MG63 (cell line): Measurements from ENCODE around the gene NSD1. TPM values are rescaled to one million over a fixed set of nuclear protein-coding genes. Genes with fewer than 3 reads are reported as not detected.
"Not testable (repeated sequence)": the region's sequence is repeated elsewhere in the genome, so short reads cannot be mapped to it uniquely, and the experiment has no call there.

Experiments
- DNase-seq: peaks from one replicate; pipeline ENCODE4 v3.0.0-alpha.2; 2020
- H3K27me3 ChIP-seq: fragments of 250-450 bp; sonication (Bioruptor Pico); 2 replicates; pipeline ENCODE4 v1.5.1; 2020; ENCODE audit warnings: mild to moderate bottlenecking, moderate library complexity
- H3K36me3 ChIP-seq: fragments of 250-450 bp; sonication (Bioruptor Pico); 2 replicates; pipeline ENCODE4 v1.5.1; 2020; ENCODE audit warnings: mild to moderate bottlenecking, moderate library complexity
- H3K4me3 ChIP-seq: fragments of 250-450 bp; sonication (Bioruptor Pico); 2 replicates; pipeline ENCODE4 v1.5.1; 2020; ENCODE audit warnings: mild to moderate bottlenecking, moderate library complexity
- H3K9me3 ChIP-seq: fragments of 250-450 bp; sonication (Bioruptor Pico); 2 replicates; pipeline ENCODE4 v1.5.1; 2020; ENCODE audit warnings: mild to moderate bottlenecking, moderate library complexity
- total RNA-seq: library from RNA; depleted of rRNA; stranded (reverse); fragments of >200 nt; shearing (Covaris generic); gene quantifications from 2 replicates; pipeline ENCODE4 v1.2.3, GENCODE V29; 2014; ENCODE audit warnings: low replicate concordance

NSD1 gene
- total RNA-seq, 1 experiment from 2014 or later: 30.9 TPM

- H3K4me3 ChIP-seq: peak overlapping the region; percentile 100
- no peaks in the 10 kb centered on the region for H3K27me3 ChIP-seq
- no peak for DNase-seq
- H3K36me3 ChIP-seq: peaks cover 75% of the 10 kb centered on the region
- no peaks in the 10 kb centered on the region for H3K9me3 ChIP-seq
Measured at GRCh38 chr5:177302354-177303110, 169.0 kb downstream of the NSD1 start.

GRCh38 chr5:177303121-177303924 is 169.8 kb downstream of the NSD1 start, which contains the start of the genes PRELID1 and RAB24:
TSS of gene PRELID1 (plus strand) at chr5:177303799. CDS start at chr5:177303986, 187 bp downstream.
TSS of gene RAB24 (minus strand) at chr5:177303719. CDS start at chr5:177303288, 431 bp downstream.
- Histone ChIP-seq H3K27me3 (no peaks in the 10 kb centered on the region), H3K36me3 (peaks cover 77% of the 10 kb centered on the region), H3K9me3 (no peaks in the 10 kb centered on the region), H3K4me3 (peak within 1 kb of the TSS; percentile 100)
- peak; percentile 93 for DNase-seq

GRCh38 chr5:177303925-177304391 is 170.4 kb downstream of the NSD1 start:
- no peaks in the 10 kb centered on the region for H3K27me3 ChIP-seq
- H3K9me3 ChIP-seq: no peaks in the 10 kb centered on the region
- peaks cover 83% of the 10 kb centered on the region for H3K36me3 ChIP-seq
- no peak for DNase-seq
- peak overlapping the region; percentile 100 for H3K4me3 ChIP-seq

GRCh38 chr5:177304392-177305119 is 171.0 kb downstream of the NSD1 start:
- peak; percentile 42 for DNase-seq

GRCh38 chr5:177306103-177306640 is 172.6 kb downstream of the NSD1 start:
- H3K4me3 ChIP-seq, H3K27me3 ChIP-seq, DNase-seq, H3K9me3 ChIP-seq: not testable (repeated sequence)
- H3K36me3 ChIP-seq: peaks cover 84% of the 10 kb centered on the region

More at GRCh38 chr5:177304392-177305119, 171.0 kb downstream of the NSD1 start:
- Histone ChIP-seq H3K27me3 (no peaks in the 10 kb centered on the region), H3K4me3 (peak overlapping the region; percentile 100), H3K36me3 (peaks cover 83% of the 10 kb centered on the region), H3K9me3 (no peaks in the 10 kb centered on the region)

GRCh38 chr5:177306674-177307543 is 173.3 kb downstream of the NSD1 start:
- Histone ChIP-seq H3K4me3 (no peak overlapping the region), H3K9me3 (no peaks in the 10 kb centered on the region), H3K36me3 (peaks cover 79% of the 10 kb centered on the region), H3K27me3 (no peaks in the 10 kb centered on the region)
- DNase-seq: no peak

GRCh38 chr5:177307544-177308363 is 174.2 kb downstream of the NSD1 start:
- no peak overlapping the region for H3K4me3 ChIP-seq
- peaks cover 74% of the 10 kb centered on the region for H3K36me3 ChIP-seq
- H3K27me3 ChIP-seq: no peaks in the 10 kb centered on the region
- no peak for DNase-seq
- H3K9me3 ChIP-seq: no peaks in the 10 kb centered on the region

- DNase-seq: no peak
- no peak overlapping the region for H3K4me3 ChIP-seq
- H3K27me3 ChIP-seq: no peaks in the 10 kb centered on the region
- no peaks in the 10 kb centered on the region for H3K9me3 ChIP-seq
- H3K36me3 ChIP-seq: peaks cover 70% of the 10 kb centered on the region
Measured at GRCh38 chr5:177308740-177309139, 175.2 kb downstream of the NSD1 start.

- H3K36me3 ChIP-seq: peaks cover 62% of the 10 kb centered on the region
- no peak overlapping the region; the same call in 1 of the 2 replicates for H3K4me3 ChIP-seq
- H3K27me3 ChIP-seq: no peaks in the 10 kb centered on the region
- DNase-seq: peak; percentile 76
- no peaks in the 10 kb centered on the region for H3K9me3 ChIP-seq
Measured at GRCh38 chr5:177309351-177310191, 176.0 kb downstream of the NSD1 start.

- H3K4me3 ChIP-seq: peak overlapping the region; percentile 76
- no peak for DNase-seq
- H3K9me3 ChIP-seq: no peaks in the 10 kb centered on the region
- H3K36me3 ChIP-seq: peaks cover 54% of the 10 kb centered on the region
- no peaks in the 10 kb centered on the region for H3K27me3 ChIP-seq
Measured at GRCh38 chr5:177310332-177310731, 176.8 kb downstream of the NSD1 start.

- H3K4me3 ChIP-seq: peak overlapping the region; percentile 76
- H3K9me3 ChIP-seq: no peaks in the 10 kb centered on the region
- no peaks in the 10 kb centered on the region for H3K27me3 ChIP-seq
- peaks cover 49% of the 10 kb centered on the region for H3K36me3 ChIP-seq
- DNase-seq: no peak
Measured at GRCh38 chr5:177310757-177311391, 177.3 kb downstream of the NSD1 start.

- no peaks in the 10 kb centered on the region for H3K27me3 ChIP-seq
- H3K4me3 ChIP-seq: peak overlapping the region; percentile 76
- no peaks in the 10 kb centered on the region for H3K9me3 ChIP-seq
- peak; percentile 68 for DNase-seq
- peaks cover 46% of the 10 kb centered on the region for H3K36me3 ChIP-seq
Measured at GRCh38 chr5:177311392-177311722, 177.8 kb downstream of the NSD1 start.

GRCh38 chr5:177311723-177312648 is 178.4 kb downstream of the NSD1 start, which contains the start of gene MXD3:
TSS of gene MXD3 (minus strand) at chr5:177311898. CDS start at chr5:177311830, 68 bp downstream.
- H3K36me3 ChIP-seq: peaks cover 44% of the 10 kb centered on the region
- H3K27me3 ChIP-seq: no peaks in the 10 kb centered on the region
- DNase-seq: peak; percentile 100
- no peaks in the 10 kb centered on the region for H3K9me3 ChIP-seq
- peak within 1 kb of the TSS; percentile 76 for H3K4me3 ChIP-seq
